Esophagus muscularis mucosa (tissue), 3 donors: Measurements from ENCODE around the gene KIN.

ENCODE experiments used
- POLR2A ChIP-seq: fragments of 450-650 bp; IDR thresholded peaks from one replicate; pipeline ENCODE4 v1.6.1; 2017; ENCODE audit warnings: antibody characterized with exemption, moderate library complexity, mild to moderate bottlenecking, low read depth
- TF ChIP-seq, protein P1 (sequence below), 3 experiments: fragments of 200-600 bp in 2 of 3; fragments of 450-650 bp in 1 of 3; sonication (generic) in 2 of 3; IDR thresholded peaks; one replicate each; pipeline ENCODE4 v1.5.1; 2017 to 2019; ENCODE audit warnings: antibody characterized with exemption in 3 of 3, mild to moderate bottlenecking in 2 of 3, moderate library complexity in 1 of 3

DNA sequence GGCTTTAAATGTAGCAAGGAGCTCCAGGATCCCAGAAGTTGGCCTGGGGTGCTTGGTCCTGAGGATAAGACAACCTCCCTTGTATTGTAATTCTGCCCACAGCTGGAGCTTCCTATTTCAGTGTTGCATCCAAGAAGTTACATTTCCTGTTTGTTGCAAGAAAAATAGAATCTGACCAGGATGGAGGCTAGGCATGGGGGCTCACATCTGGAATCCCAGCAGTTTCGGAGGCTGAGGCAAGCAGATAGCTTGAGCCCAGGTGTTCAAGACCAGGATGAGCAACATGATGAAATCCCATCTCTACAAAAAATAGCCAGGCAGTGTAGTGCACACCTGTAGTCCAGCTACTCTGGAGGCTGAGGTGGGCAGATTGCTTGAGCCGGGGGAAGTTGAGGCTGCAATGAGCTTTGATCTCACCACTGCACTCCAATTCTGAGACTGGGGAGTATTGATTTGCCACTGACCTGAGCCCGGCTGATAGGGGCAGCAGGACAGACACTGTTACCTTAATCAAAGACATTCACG lies 85.4 kb downstream of the KIN start:
- TF ChIP-seq, protein P1, sequence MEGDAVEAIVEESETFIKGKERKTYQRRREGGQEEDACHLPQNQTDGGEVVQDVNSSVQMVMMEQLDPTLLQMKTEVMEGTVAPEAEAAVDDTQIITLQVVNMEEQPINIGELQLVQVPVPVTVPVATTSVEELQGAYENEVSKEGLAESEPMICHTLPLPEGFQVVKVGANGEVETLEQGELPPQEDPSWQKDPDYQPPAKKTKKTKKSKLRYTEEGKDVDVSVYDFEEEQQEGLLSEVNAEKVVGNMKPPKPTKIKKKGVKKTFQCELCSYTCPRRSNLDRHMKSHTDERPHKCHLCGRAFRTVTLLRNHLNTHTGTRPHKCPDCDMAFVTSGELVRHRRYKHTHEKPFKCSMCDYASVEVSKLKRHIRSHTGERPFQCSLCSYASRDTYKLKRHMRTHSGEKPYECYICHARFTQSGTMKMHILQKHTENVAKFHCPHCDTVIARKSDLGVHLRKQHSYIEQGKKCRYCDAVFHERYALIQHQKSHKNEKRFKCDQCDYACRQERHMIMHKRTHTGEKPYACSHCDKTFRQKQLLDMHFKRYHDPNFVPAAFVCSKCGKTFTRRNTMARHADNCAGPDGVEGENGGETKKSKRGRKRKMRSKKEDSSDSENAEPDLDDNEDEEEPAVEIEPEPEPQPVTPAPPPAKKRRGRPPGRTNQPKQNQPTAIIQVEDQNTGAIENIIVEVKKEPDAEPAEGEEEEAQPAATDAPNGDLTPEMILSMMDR (IDR thresholded peaks at IDR 0.05): no peak
- TF ChIP-seq POLR2A: no peak
